Measurements from ENCODE around the gene PDLIM1. TPM values are rescaled to one million over a fixed set of nuclear protein-coding genes. Genes with fewer than 3 reads are reported as not detected.

The PDLIM1 gene
- total and polyA plus RNA-seq, 2 experiments from 2014 or later = 75.7 to 335 TPM

DNA sequence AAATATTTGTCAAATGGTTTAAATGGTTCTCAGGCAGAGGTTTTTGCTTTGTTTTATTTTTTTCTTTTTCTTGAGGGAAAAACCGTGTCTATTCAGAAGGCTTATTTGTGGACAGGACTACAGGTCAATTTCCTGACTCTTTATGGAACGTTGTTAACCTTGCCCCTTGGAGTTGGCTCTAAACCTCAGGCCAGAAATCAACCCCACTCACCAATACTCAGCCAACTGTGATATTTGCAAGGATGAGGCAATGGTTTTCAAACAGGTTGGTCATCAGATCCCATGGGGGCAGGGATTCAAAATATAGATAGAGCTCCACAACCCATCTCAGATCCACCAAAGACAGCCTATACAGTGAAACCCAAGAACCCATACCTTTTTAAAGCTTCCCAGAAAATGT lies 10.2 kb downstream of the PDLIM1 start:
- Histone ChIP-seq H3K36me3 (no peaks in the 10 kb centered on the region), H3K9me3 (ENCODE audit: low read depth) (no peaks in the 10 kb centered on the region), H3K27me3 (no peaks in the 10 kb centered on the region), H3K27ac (no peak overlapping the region), H3K4me1 (ENCODE audit: low read depth) (peaks cover 7% of the 10 kb centered on the region), H3K4me3 (no peak overlapping the region)
- no peak for DNase-seq (ENCODE audit: low read depth in 1 of 2, low spot score in 1 of 2)
- TF ChIP-seq, protein P1, sequence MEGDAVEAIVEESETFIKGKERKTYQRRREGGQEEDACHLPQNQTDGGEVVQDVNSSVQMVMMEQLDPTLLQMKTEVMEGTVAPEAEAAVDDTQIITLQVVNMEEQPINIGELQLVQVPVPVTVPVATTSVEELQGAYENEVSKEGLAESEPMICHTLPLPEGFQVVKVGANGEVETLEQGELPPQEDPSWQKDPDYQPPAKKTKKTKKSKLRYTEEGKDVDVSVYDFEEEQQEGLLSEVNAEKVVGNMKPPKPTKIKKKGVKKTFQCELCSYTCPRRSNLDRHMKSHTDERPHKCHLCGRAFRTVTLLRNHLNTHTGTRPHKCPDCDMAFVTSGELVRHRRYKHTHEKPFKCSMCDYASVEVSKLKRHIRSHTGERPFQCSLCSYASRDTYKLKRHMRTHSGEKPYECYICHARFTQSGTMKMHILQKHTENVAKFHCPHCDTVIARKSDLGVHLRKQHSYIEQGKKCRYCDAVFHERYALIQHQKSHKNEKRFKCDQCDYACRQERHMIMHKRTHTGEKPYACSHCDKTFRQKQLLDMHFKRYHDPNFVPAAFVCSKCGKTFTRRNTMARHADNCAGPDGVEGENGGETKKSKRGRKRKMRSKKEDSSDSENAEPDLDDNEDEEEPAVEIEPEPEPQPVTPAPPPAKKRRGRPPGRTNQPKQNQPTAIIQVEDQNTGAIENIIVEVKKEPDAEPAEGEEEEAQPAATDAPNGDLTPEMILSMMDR (IDR thresholded peaks at IDR 0.05; ENCODE audit: low read depth, low read length) = no peak

DNA sequence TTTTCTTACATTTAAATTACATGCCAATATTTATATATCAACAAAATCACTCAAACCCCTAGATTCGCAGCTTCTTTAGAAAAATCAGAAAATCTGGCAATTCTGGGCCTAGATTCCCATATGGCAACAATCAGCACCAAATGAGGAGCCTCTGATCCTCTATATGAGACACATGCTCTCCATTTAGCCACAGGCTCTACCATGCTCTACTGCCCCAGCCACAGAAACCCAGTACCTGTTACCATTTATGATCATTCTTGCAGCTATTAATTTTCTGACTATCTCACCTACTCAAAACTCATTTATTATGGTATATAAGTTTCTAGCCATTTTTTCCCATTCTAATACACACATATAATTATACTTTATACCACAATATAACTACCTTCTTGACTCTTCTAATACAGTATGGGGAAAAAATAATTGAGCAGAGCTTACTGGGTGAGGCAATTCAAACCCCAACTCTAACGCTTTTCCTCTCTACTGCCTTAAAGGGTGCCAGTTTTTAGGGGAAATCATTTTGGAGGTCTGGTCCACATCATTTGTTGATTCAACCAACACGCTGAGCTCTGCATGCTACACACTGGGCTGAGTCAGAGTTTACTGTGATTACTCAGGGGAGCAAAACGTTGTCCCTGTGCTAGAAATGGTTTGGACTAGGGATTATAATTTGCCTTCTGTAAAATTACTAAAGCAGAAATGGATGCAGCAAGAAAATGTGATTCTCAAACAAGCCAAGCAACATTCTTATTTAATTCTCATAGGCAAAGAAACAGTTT lies 11.6 kb downstream of the PDLIM1 start:
- peak in 1 of 2 donors; percentile 58 for DNase-seq (ENCODE audit: low read depth in 1 of 2, low spot score in 1 of 2)
- no peak overlapping the region for H3K4me3 ChIP-seq
- no peaks in the 10 kb centered on the region for H3K9me3 ChIP-seq (ENCODE audit: low read depth)
- no peaks in the 10 kb centered on the region for H3K36me3 ChIP-seq
- no peaks in the 10 kb centered on the region for H3K27me3 ChIP-seq
- TF ChIP-seq, protein P1 (IDR thresholded peaks at IDR 0.05; ENCODE audit: low read depth, low read length) = no peak
- H3K27ac ChIP-seq = no peak overlapping the region
- peaks cover 7% of the 10 kb centered on the region for H3K4me1 ChIP-seq (ENCODE audit: low read depth)

GRCh38 chr10:95278061-95278988 lies 12.5 kb downstream of the PDLIM1 start:
- Histone ChIP-seq H3K27ac (no peak overlapping the region), H3K27me3 (no peaks in the 10 kb centered on the region), H3K36me3 (no peaks in the 10 kb centered on the region), H3K4me1 (ENCODE audit: low read depth) (peaks cover 9% of the 10 kb centered on the region), H3K9me3 (ENCODE audit: low read depth) (no peaks in the 10 kb centered on the region), H3K4me3 (no peak overlapping the region)
- TF ChIP-seq, protein P1 (IDR thresholded peaks at IDR 0.05; ENCODE audit: low read depth, low read length) = no peak
- peak in 1 of 2 donors; percentile 90 for DNase-seq (ENCODE audit: low read depth in 1 of 2, low spot score in 1 of 2)

DNA sequence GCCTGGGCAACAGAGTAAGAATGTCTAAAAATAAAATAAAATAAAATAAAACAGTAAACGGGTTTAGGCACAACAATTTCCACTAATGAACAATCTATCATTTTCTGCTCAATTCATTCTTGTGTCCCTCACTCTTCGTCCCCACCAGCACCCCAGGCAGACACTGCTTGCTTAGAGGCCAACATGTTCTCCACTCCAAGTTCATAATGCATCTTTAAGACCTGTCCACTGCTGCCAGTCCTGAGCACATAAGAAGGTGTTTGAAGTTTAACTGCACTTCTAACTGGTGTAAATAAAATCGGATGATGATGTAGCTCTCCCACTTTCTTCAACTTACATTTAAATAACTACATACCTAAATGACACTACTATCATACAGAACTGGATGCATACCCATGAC lies 13.2 kb downstream of the PDLIM1 start:
- DNase-seq (ENCODE audit: low read depth in 1 of 2, low spot score in 1 of 2) = no peak

DNA sequence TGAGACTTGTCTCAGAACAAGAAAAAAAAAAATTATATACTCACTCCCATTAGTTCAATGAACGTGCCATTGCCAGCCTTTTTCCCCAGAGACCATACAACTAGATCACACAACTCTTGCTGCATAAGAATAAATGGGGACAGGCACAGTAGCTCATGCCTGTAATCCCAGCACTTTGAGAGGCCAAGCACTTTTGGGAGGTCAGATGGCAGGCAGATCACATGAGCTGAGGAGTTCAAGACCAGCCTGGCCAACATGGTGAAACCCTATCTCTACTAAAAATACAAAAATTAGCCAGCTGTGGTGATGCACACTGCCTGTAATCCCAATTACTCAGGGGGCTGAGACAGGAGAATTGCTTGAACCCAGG lies 13.6 kb downstream of the PDLIM1 start:
- no peak for DNase-seq (ENCODE audit: low read depth in 1 of 2, low spot score in 1 of 2)
- peaks cover 11% of the 10 kb centered on the region for H3K4me1 ChIP-seq (ENCODE audit: low read depth)
- H3K27me3 ChIP-seq = no peaks in the 10 kb centered on the region
- no peak overlapping the region for H3K4me3 ChIP-seq
- no peaks in the 10 kb centered on the region for H3K36me3 ChIP-seq
- H3K27ac ChIP-seq = no peak overlapping the region
- TF ChIP-seq, protein P1 (IDR thresholded peaks at IDR 0.05; ENCODE audit: low read depth, low read length) = no peak
- no peaks in the 10 kb centered on the region for H3K9me3 ChIP-seq (ENCODE audit: low read depth)

More for the DNA sequence above, 13.2 kb downstream of the PDLIM1 start:
- Histone ChIP-seq H3K9me3 (ENCODE audit: low read depth) (no peaks in the 10 kb centered on the region), H3K4me3 (no peak overlapping the region), H3K27ac (no peak overlapping the region), H3K4me1 (ENCODE audit: low read depth) (peaks cover 11% of the 10 kb centered on the region), H3K36me3 (no peaks in the 10 kb centered on the region), H3K27me3 (no peaks in the 10 kb centered on the region)
- TF ChIP-seq, protein P1 (IDR thresholded peaks at IDR 0.05; ENCODE audit: low read depth, low read length) = no peak
